Liver (tissue), 9 donors: ENCODE results near the gene COL9A3. TPM values are rescaled to one million over a fixed set of nuclear protein-coding genes. Genes with fewer than 3 reads are reported as not detected.
A peak's percentile ranks its signal among the peaks of the same experiment; 100 is the strongest.
"Not testable (repeated sequence)": the region's sequence is repeated elsewhere in the genome, so short reads cannot be mapped to it uniquely, and the experiment has no call there.

Experiments
- DNase-seq: peaks from one replicate; pipeline ENCODE4 v3.0.0-alpha.2; 2017; ENCODE audit warnings: low spot score
- H3K27ac ChIP-seq, 2 donors: one replicate each; pipeline ENCODE4 v1.7.0; 2013; ENCODE audit warnings: inconsistent platforms in 2 of 2, low read length in 2 of 2, control low read depth in 1 of 2, low read depth in 1 of 2, mild to moderate bottlenecking in 1 of 2
- H3K27me3 ChIP-seq, 4 donors: one replicate each; pipeline versions ENCODE4 v1.6.1 to v1.7.0; 2013; ENCODE audit warnings: low read length in 3 of 4, inconsistent platforms in 1 of 4, mild to moderate bottlenecking in 1 of 4, moderate library complexity in 1 of 4; ENCODE audit not compliant: control insufficient read depth in 4 of 4, insufficient read depth in 4 of 4
- H3K36me3 ChIP-seq, 4 donors: one replicate each; pipeline versions ENCODE4 v1.6.1 to v1.7.0; 2013; ENCODE audit warnings: low read length in 3 of 4, mild to moderate bottlenecking in 3 of 4, low read depth in 1 of 4, moderate library complexity in 1 of 4; ENCODE audit not compliant: control insufficient read depth in 4 of 4, insufficient read depth in 3 of 4
- H3K4me1 ChIP-seq, 4 donors: one replicate each; pipeline versions ENCODE4 v1.6.1 to v1.7.0; 2013; ENCODE audit warnings: low read length in 3 of 4, mild to moderate bottlenecking in 3 of 4, moderate library complexity in 1 of 4; ENCODE audit not compliant: control insufficient read depth in 4 of 4, insufficient read depth in 4 of 4
- H3K4me3 ChIP-seq, 3 donors: one replicate each; pipeline versions ENCODE4 v1.6.1 to v1.7.0; 2013; ENCODE audit warnings: low read length in 3 of 3, control low read depth in 1 of 3, low read depth in 1 of 3, mild to moderate bottlenecking in 1 of 3
- H3K9ac ChIP-seq, 2 donors: one replicate each; pipeline ENCODE4 v1.7.0; 2013; ENCODE audit warnings: low read length in 2 of 2, mild to moderate bottlenecking in 2 of 2, moderate library complexity in 2 of 2, control low read depth in 1 of 2, low read depth in 1 of 2
- H3K9me3 ChIP-seq, 4 donors: one replicate each; pipeline versions ENCODE4 v1.6.1 to v1.7.0; 2013; ENCODE audit warnings: low read length in 3 of 4; ENCODE audit not compliant: control insufficient read depth in 4 of 4
- ATF3 ChIP-seq: IDR thresholded peaks from 2 replicates; pipeline ENCODE4 v1.6.1; 2016; ENCODE audit warnings: antibody characterized with exemption
- CTCF ChIP-seq: fragments of 150-350 bp; IDR thresholded peaks from 2 replicates; pipeline ENCODE4 v1.5.1; 2017; ENCODE audit warnings: improper control_type of control experiment, low read depth, low read length; ENCODE audit not compliant: missing input control
- EGR1 ChIP-seq, 2 donors: IDR thresholded peaks; 2 replicates each; pipeline ENCODE4 v1.6.1; 2016 to 2018; ENCODE audit warnings: antibody characterized with exemption in 2 of 2, low read depth in 2 of 2
- FOXA1 ChIP-seq: IDR thresholded peaks from 2 replicates; pipeline ENCODE4 v1.6.1; 2016; ENCODE audit warnings: antibody characterized with exemption
- FOXA2 ChIP-seq: IDR thresholded peaks from 2 replicates; pipeline ENCODE4 v1.6.1; 2016; ENCODE audit warnings: antibody characterized with exemption
- GABPA ChIP-seq, 2 donors: IDR thresholded peaks in 1 of 2; conservative IDR thresholded peaks in 1 of 2; 2 replicates each; pipeline ENCODE4 v1.6.1; 2016; ENCODE audit warnings: antibody characterized with exemption in 2 of 2, mild to moderate bottlenecking in 1 of 2, moderate library complexity in 1 of 2
- HNF4A ChIP-seq, 2 donors: conservative IDR thresholded peaks; 2 replicates each; pipeline ENCODE4 v1.6.1; 2016; ENCODE audit warnings: antibody characterized with exemption in 2 of 2, mild to moderate bottlenecking in 2 of 2
- HNF4G ChIP-seq: IDR thresholded peaks from 2 replicates; pipeline ENCODE4 v1.6.1; 2016; ENCODE audit warnings: antibody characterized with exemption
- JUND ChIP-seq, 2 donors: IDR thresholded peaks; 2 replicates each; pipeline ENCODE4 v1.6.1; 2016; ENCODE audit warnings: antibody characterized with exemption in 2 of 2
- MAX ChIP-seq: IDR thresholded peaks from 2 replicates; pipeline ENCODE4 v1.6.1; 2016; ENCODE audit warnings: antibody characterized with exemption
- NR2F2 ChIP-seq: IDR thresholded peaks from 2 replicates; pipeline ENCODE4 v1.6.1; 2016; ENCODE audit warnings: antibody characterized with exemption
- RAD21 ChIP-seq, 2 donors: IDR thresholded peaks; 2 replicates each; pipeline ENCODE4 v1.6.1; 2016; ENCODE audit warnings: antibody characterized with exemption in 2 of 2, mild to moderate bottlenecking in 2 of 2
- REST ChIP-seq: IDR thresholded peaks from 2 replicates; pipeline ENCODE4 v1.6.1; 2016; ENCODE audit warnings: antibody characterized with exemption, mild to moderate bottlenecking
- RXRA ChIP-seq, 2 donors: IDR thresholded peaks; 2 replicates each; pipeline ENCODE4 v1.6.1; 2017 to 2018; ENCODE audit warnings: antibody characterized with exemption in 2 of 2, mild to moderate bottlenecking in 1 of 2
- SP1 ChIP-seq: IDR thresholded peaks from 2 replicates; pipeline ENCODE4 v1.6.1; 2018; ENCODE audit warnings: antibody characterized with exemption, mild to moderate bottlenecking
- TAF1 ChIP-seq: conservative IDR thresholded peaks from 2 replicates; pipeline ENCODE4 v1.6.1; 2016; ENCODE audit warnings: antibody characterized with exemption, mild to moderate bottlenecking
- YY1 ChIP-seq: IDR thresholded peaks from 2 replicates; pipeline ENCODE4 v1.6.1; 2016; ENCODE audit warnings: antibody characterized with exemption, mild to moderate bottlenecking
- ZBTB33 ChIP-seq: IDR thresholded peaks from 2 replicates; pipeline ENCODE4 v1.6.1; 2016; ENCODE audit warnings: antibody characterized with exemption
- WGBS: extraction: QIAGEN DNeasy Blood & Tissue Kit; methylation state at CpG from one replicate; pipeline ENCODE4 v1.1.7; 2013; 5-methylcytosine and 5-hydroxymethylcytosine counted together
- polyA plus RNA-seq, 2 donors: library from polyadenylated mRNA; stranded (reverse) in 1 of 2; unstranded in 1 of 2; fragments of 200-250 nt in 1 of 2; fragments of >200 nt in 1 of 2; fragmentation: Nextera tagmentation in 1 of 2; extraction: Ambion mirVana in 1 of 2; gene quantifications; one replicate each; pipeline versions ENCODE4 v1.2.1 to v1.2.3, GENCODE V29; 2013 to 2015
- total RNA-seq, 2 donors: library from RNA; depleted of rRNA; stranded (reverse); fragments of >200 nt; gene quantifications; one replicate each; pipeline ENCODE4 v1.2.3, GENCODE V29; 2014
- donor health status: healthy.
- donor health status: healthy.
- donor health status: healthy.
- donor health status: healthy.
- donor health status: healthy.

The COL9A3 gene
- total and polyA plus RNA-seq, 4 donors, result 0.92 to 2.0 (median 1.1) TPM

GRCh38 chr20:62873681-62874031 is 56.8 kb downstream of the COL9A3 start:
- not testable (repeated sequence) for H3K4me1 ChIP-seq, H3K4me3 ChIP-seq, DNase-seq, H3K9me3 ChIP-seq, H3K9ac ChIP-seq, H3K36me3 ChIP-seq, H3K27ac ChIP-seq, H3K27me3 ChIP-seq
- TF ChIP-seq CTCF (peak; percentile 24), RAD21 (IDR thresholded peaks at IDR 0.05) (peak; percentile 66 to 67)
- 11% methylated on average over 15 of the region's 15 CpGs for WGBS

GRCh38 chr20:62874964-62875344 is 58.1 kb downstream of the COL9A3 start:
- 84% methylated on average over 11 of the region's 14 CpGs for WGBS
- Histone ChIP-seq H3K4me3 (no peak overlapping the region), H3K4me1 (peaks cover 0 to 9% (median 4%) of the 10 kb centered on the region in 4 donors), H3K27ac (no peak overlapping the region), H3K9ac (no peak overlapping the region), H3K9me3 (no peaks in the 10 kb centered on the region), H3K36me3 (peaks cover 0 to 4% (median 0%) of the 10 kb centered on the region in 4 donors), H3K27me3 (no peaks in the 10 kb centered on the region)
- TF ChIP-seq FOXA2, result no peak
- no peak for TF ChIP-seq YY1
- no peak for TF ChIP-seq RAD21 (IDR thresholded peaks at IDR 0.05)
- TF ChIP-seq MAX, result no peak
- no peak for TF ChIP-seq REST
- no peak for TF ChIP-seq SP1
- TF ChIP-seq HNF4G, result no peak
- no peak for TF ChIP-seq CTCF
- no peak for TF ChIP-seq TAF1
- TF ChIP-seq FOXA1, result no peak
- no peak for TF ChIP-seq GABPA (IDR thresholded peaks at IDR 0.05 in 1 of 2, conservative IDR thresholded peaks at IDR 0.05 in 1 of 2)
- TF ChIP-seq NR2F2, result no peak
- TF ChIP-seq EGR1 (IDR thresholded peaks at IDR 0.05; ENCODE audit: low read depth in 2 of 2), result no peak
- no peak for TF ChIP-seq RXRA (IDR thresholded peaks at IDR 0.05)
- TF ChIP-seq ZBTB33, result no peak
- no peak for TF ChIP-seq ATF3
- no peak for TF ChIP-seq JUND (IDR thresholded peaks at IDR 0.05)
- TF ChIP-seq HNF4A (conservative IDR thresholded peaks at IDR 0.05), result no peak
- DNase-seq, result no peak
